HG02938 (cell line): Measurements from ENCODE around the gene ALOX15B.
A peak's percentile ranks its signal among the peaks of the same experiment; 100 is the strongest.

Experiments used
- ATAC-seq: cut with Tn5 transposase; IDR thresholded peaks from one replicate; pipeline ENCODE4 v1.9.1; 2021; ENCODE audit warnings: mild to moderate bottlenecking, moderate library complexity; ENCODE audit not compliant: unreplicated experiment

The ALOX15B gene

DNA sequence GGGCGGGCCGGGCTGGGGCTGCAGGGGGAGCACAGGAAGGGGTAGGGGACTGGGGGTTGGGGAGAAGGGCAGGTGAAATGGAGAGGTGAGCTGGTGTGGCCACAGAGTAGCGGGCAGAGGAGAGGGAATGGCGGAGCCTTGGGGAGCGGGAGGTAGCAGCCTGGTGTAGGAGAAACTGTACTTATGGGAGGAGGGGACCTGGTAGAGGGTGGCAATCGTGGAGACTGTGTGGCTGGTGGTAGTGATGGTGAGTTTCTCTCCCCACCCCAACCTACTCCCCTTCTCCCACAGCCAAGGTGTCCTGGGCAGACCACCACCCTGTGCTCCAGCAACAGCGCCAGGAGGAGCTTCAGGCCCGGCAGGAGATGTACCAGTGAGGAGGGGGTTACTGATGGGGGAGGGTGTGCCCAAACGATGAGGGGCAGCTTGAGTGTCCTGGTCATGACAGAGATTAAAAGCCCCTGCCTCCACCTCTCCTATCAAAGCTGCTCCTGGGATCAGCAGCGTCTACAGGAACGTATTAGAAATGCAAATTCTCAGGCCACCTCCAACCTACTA is 831 bp downstream of the ALOX15B start:
- no peak for ATAC-seq

DNA sequence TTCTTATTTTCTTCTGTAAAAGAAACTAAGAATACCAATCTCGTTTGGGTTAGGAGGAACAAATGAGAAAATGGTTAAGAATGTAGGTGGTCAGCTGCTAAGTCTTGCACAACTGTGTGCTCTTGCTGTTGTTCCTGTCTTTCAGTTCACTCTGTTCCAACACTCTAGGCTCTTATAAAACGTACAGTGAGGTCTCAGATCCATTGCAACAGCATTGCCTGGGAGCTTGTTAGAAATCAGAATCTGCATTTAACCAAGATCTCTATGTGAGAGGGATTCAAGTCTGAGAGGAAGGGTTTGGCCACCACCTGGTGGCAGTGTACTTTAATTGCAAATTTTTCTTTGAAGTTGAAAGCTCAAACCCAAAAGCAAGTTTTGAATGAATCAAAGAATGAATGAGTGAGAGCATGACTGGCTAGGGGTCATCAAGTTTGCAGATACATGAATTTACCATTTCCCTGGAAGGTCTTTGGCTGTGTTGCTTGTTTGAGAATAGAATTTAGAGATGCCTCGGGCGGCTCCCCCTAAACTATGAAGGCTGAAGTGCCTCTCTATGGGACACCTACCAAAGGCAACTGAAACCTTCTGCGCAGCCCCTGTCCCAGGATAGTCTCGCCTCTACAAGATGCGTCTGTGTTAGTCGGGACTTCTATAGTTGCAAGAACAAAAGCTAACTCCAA is 2.5 kb downstream of the ALOX15B start:
- no peak for ATAC-seq

DNA sequence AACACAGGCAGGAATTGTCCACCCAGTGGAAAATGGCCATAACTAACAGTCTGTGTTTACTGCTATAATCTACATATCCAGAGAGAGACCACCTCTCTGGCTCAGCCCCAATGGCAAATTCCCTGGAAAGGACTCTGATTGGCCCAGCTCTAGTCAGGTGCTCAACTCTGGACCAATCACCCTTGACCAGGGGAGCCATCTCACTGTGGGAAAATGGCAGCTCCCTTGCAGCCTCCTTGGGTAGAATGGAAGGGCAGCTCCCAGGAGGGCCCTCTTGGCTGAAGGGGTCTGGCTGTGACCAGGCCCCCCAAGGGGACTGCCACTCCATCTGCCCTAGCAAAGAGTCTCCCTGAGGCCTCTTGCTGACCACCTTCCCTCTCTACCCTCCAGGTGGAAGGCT is 3.1 kb downstream of the ALOX15B start:
- no peak for ATAC-seq

DNA sequence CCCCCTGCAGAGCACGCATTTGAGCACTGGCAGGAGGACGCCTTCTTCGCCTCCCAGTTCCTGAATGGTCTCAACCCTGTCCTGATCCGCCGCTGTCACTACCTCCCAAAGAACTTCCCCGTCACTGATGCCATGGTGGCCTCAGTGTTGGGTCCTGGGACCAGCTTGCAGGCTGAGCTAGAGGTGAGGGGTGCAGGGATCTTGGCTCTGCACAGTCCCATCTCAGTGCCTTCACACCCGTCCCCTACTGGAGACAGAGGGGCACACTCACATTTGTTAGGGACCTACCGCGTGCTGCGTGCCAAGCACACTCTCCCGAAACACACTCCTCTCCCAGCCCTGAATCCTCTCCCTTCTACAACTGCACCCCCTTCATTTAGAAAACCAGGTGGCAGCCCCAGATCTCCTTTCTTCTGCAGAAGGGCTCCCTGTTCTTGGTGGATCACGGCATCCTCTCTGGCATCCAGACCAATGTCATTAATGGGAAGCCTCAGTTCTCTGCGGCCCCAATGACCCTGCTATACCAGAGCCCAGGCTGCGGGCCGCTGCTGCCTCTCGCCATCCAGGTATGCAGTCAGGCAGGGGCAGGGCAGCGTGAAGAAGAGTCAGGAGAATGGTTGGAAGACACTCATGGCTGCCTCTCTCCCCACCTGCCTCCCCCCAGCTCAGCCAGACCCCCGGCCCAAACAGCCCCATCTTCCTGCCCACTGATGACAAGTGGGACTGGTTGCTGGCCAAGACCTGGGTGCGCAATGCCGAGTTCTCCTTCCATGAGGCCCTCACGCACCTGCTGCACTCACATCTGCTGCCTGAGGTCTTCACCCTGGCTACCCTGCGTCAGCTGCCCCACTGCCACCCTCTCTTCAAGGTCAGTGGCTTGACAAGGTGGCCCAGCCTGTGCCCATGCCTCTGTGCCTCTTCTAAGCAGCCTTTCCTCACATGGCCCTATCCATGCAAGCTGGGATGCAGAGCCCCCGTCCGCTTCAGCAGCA is 6.3 kb downstream of the ALOX15B start:
- ATAC-seq = no peak

DNA sequence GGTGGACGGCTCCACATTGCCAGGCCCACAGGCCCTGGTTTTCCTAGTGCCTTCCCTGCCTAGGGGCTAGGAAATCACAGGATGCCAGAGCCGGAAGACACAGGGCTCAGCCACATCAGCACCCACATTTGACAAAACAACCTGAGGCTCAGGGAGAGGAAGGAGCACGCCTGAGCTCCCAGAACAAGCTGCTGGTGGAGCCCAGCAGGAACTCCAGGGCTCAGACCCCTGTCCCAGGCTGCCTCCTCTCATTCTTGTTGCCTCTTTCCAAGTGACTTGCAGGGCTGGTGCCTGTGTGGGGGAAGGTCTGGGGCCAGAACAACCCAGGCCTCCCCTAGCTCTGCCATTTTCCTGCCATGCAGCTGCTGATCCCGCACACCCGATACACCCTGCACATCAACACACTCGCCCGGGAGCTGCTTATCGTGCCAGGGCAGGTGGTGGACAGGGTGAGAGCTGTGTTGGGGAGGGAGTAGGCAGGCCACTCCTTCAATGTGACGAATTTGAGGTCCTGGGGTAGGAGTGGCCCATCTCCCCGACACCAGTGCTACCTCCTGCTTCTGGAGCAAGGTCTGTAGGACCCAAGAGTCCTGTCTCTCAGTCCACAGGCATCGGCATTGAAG is 7.6 kb downstream of the ALOX15B start:
- ATAC-seq = no peak

DNA sequence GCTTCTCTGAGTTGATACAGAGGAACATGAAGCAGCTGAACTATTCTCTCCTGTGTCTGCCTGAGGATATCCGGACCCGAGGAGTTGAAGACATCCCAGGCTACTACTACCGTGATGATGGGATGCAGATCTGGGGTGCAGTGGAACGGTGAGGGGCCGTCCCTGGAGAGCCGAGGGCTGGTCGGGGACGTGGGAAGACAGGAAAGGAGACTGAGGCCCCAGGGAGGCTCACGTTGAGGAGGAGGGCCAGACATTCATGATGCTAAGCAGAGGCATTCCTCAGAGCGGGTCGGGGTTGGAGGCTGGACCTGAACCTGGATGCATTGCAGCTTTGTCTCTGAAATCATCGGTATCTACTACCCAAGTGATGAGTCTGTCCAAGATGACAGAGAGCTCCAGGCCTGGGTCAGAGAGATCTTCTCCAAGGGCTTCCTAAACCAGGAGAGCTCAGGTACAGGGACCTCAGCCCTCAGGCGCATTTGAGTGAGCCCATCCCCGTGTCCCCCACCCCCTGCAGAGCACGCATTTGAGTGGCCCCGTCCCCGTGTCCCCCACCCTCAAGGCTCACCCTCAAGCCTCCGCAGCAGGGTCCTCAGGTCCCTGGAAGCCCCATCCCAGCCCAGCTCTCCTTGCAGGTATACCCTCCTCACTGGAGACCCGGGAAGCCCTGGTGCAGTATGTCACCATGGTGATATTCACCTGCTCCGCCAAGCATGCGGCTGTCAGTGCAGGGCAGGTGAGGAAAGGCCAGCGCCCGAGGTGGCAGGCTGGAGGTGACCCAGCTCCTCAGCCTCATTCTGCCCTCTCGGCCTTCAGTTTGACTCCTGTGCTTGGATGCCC is 8.3 kb downstream of the ALOX15B start:
- ATAC-seq = no peak

DNA sequence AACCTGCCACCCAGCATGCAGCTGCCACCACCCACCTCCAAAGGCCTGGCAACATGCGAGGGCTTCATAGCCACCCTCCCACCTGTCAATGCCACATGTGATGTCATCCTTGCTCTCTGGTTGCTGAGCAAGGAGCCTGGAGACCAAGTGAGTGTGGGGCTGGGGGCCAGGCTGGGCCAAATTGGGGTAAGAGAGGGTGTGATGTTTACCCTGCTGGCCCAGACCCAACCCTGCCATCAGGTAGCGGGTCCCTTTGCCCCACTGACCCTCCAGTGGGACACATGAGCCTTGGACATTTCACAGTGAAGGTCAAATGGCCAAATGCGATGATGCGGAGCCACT is 8.9 kb downstream of the ALOX15B start:
- no peak for ATAC-seq

DNA sequence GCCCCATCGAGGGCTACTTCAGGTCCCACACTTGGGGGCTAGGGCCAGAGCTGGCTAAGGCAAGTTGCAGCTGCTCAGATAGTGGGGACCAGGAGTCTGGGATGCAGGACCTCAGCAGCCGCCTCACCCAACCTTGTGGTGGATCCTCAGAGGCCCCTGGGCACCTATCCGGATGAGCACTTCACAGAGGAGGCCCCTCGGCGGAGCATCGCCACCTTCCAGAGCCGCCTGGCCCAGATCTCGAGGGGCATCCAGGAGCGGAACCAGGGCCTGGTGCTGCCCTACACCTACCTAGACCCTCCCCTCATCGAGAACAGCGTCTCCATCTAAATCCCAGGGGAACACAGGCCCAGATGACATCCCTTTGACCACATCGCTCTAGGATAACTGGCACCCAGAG is 9.4 kb downstream of the ALOX15B start:
- ATAC-seq = no peak

DNA sequence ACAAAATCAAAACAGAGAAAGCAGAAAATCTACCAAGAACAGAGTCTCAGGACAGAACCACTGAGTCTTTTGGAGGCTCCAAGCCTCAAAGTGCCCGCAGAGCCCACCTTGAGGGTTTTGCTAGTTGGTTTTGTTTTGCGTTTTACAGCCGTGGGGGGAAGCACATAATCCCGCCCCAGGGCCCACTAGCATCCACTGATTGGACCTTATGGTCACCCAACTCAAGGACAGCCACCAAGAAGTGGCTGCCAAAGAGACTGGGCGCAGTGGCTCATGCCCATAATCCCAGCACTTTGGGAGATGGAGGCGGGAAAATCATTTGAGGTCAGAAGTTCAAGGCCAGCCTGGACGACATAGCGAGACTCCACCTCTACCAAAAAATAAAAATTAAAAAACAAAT is 9.9 kb downstream of the ALOX15B start:
- no peak for ATAC-seq

DNA sequence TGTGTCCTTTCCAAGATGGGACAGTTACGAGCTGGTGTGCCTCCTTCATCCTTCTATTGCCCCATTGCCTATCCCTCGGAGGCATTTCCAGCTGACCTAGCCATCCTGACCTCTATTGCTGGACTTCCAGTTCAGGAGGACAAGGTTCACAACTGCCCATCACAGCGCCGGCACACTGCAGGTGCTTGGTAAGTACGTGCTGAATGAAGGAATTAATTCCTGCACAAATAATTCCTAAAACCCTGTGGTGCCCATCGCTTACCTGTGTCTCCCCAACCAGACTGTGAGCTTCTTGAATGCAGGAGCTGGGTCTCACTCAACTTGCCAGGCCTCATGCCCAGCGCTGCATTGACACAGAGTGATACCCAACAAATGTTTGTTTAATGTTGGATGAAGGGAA is 13.0 kb downstream of the ALOX15B start:
- no peak for ATAC-seq

DNA sequence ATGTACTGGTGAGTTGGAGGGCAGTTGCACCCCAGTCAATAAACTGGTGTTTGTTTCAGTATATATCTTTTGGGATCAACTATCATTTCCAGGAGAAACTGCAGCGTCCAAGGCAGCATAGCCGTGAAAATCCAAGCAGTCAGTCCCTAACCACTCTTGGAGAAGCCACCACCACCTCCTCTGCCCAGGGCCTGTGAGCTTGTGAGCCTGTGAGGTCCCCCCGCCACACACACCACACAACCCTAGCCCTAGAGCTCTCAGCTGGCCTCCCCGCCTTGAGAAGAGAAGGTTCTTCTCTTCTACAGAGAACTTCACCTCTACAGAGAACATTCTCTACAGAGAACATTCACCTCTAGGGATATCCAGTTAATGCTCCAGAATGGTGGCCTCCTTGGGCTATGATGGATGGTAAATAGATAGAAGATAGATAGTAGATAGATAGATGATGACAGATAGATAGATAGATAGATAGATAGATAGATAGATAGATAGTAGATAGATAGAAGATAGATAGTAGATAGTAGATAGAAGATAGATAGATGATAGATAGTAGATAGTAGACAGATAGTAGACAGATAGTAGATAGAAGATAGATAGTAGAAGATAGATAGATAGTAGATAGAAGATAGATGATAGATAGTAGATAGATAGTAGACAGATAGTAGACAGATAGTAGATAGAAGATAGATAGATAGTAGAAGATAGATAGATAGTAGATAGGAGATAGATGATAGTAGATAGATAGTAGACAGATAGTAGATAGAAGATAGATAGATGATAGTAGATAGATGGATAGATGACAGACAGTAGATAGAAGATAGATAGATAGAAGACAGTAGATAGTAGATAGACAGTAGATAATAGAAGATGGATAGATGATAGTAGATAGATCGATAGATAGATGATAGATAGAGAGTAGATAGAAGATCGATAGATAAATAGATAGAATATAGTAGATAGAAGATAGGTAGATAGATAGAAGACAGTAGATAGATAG is 13.7 kb downstream of the ALOX15B start:
- no peak for ATAC-seq

DNA sequence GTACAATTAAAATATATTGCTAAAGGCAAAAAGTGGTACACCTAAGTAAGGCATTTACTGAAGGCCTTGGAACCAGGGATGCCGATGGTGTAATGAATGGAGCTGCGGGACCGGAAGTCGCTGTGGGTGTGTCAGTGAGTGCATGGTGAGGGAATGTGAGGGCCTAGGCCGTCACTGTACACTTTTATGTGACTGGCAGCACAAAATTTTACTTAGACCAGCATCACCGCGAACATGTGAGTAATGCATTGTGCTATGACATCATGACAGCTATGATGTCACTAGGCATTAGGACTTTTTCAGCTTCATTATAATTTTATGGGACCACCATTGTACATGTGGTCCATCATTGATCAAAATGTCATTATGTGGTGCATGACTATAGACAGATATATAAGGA is 14.7 kb downstream of the ALOX15B start:
- no peak for ATAC-seq

DNA sequence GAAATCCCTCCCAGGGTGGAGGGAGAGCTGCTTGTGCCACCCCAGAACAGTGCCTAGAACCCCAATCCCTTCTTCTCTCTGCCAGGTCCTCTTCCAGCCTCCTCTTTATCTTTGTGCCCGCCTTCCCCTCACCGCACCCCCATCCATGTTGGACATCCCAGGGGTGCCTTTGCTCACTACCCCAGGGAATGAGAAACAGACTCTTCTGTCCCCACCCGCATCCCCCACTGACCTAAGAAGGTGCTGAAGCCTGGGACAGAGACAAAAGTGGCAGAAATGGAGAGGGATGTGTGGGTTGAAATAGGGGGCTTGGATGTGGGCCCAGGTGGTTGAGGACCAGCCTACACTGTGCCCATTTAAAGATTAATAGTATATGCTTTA is 17.0 kb downstream of the ALOX15B start:
- no peak for ATAC-seq

DNA sequence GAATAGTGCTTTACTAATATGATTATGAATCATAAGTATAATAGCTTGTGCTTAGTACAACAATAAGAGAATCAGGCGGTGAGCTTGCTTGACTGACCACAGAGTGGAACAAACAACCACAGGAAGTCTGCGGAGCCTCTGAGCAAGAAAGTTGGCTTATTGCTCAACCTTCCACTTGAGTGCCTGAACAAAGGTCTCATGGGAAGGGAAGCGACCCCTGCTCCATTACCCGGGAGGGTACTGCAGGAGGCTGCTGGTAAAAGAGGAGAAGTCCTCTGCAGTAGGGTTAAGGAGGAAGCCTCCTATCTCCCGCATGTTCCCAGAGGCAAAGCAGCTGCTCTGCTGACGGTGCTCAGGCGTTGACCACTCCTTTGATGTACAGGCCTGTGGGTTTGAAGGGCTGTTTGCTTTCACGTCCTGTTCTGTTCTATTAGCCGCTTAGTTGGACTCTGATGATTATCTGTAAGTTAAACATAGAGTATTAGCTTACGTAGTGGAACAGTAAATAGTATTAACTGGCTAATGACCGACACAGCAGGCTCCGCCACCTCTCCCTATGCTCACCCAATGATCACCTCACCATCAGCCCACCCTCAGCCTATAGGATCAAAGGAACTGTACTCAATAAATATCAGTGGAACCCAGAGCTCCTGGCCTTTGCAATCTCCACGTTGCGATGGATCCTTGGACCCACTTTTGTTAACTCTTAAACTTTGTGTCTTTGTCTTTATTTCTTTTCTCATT is 17.5 kb downstream of the ALOX15B start:
- peak; percentile 61 for ATAC-seq

DNA sequence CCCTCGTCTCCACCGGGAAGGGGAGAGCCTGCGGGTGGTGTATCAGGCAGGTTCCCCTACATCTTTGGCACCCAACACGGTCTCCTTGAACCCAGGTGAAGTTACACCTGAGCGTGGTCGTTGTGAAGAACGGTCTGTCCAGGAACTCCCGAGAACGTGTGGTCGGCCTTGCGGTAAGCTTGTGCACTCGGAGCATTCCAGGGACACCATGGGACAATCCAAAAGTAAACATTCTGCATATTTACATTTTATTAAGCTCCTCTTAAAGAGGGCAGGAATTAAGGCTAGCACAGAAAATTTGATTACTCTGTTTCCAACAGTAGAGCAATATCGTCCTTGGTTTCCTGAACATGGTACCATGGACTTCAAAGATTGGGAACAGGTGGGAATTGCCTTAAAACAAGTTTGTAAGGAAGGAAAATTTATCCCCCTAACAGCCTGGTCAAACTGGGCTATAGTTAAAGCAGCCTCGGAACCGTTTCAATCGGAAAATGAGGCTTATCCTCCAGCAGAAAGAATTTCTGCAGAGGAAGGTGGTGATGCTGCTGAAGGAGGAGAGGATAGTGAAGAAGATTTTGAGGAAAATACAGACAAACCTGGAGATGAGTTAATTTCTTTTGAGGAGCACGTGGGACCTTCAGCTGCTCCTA is 18.2 kb downstream of the ALOX15B start:
- ATAC-seq = no peak

DNA sequence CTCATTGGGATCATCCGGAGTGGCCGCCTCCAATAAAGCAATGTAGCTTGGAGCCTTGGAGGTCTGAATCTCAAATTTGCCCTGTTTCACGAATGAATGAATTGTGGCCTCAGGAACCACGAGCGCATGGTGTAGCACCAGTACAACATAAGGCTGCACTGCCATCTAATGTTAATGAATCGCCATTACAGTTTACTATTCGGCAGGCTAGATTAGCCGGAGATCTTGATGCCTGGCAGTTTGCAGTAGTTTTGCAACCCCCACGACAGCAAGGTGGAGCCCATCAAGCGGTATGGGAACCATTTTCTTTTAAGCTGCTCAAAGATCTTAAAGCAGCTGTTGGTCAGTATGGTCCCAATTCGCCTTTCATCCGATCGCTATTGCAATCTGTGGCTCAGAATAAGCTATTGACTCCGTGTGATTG is 18.8 kb downstream of the ALOX15B start:
- ATAC-seq = no peak

DNA sequence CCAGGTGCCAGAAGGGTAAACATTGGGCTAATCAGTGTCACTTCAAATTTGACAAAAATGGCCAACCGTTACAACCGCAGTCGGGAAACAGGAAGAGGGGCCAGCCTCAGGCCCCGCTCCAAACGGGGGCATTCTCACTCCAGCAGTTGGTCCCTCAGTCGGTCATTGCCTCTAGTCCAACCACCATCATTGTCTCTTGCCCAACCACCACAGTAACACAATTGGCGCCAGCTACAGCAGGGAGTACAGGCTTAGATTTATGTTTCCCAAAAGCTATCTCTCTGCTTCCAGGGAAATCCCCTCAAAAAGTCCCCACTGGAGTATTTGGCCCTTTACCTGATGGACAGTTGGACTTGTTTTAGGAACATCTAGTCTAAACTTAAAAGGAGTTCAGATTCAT is 20.3 kb downstream of the ALOX15B start:
- no peak for ATAC-seq

DNA sequence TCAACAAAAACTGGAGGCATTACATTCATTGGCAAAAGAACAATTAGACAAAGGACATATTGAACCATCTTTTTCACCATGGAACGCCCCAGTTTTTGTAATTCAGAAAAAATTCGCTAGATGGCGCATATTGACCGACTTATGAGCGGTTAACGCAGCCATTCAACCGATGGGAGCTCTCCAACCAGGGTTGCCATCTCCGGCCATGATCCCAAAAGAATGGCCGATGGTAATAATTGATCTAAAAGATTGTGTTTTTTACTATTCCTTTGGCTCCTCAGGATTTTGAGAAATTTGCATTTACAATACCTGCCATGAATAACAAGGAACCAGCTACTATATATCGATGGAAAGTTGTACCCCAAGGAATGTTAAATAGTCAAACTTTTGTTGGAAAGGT is 21.4 kb downstream of the ALOX15B start:
- no peak for ATAC-seq
